K562 (cell line): Measurements from ENCODE around the gene JMY. TPM values are rescaled to one million over a fixed set of nuclear protein-coding genes. Genes with fewer than 3 reads are reported as not detected.
A peak's percentile ranks its signal among the peaks of the same experiment; 100 is the strongest.

Experiments
- DPF2 ChIP-seq: fragments of 450-650 bp; IDR thresholded peaks from 2 replicates; pipeline ENCODE4 v1.6.1; 2016
- EP400 ChIP-seq: fragments of 450-650 bp; IDR thresholded peaks from 2 replicates; pipeline ENCODE4 v1.6.1; 2017; ENCODE audit warnings: antibody characterized with exemption, mild to moderate bottlenecking, moderate library complexity
- GATAD2B ChIP-seq: fragments of 450-650 bp; IDR thresholded peaks from 2 replicates; pipeline ENCODE4 v1.6.1; 2017; ENCODE audit warnings: mild to moderate bottlenecking, borderline replicate concordance
- NBN ChIP-seq: fragments of 450-650 bp; IDR thresholded peaks from 2 replicates; pipeline ENCODE4 v1.6.1; 2016; ENCODE audit warnings: low read depth, mild to moderate bottlenecking
- NFRKB ChIP-seq: fragments of 450-650 bp; IDR thresholded peaks from 2 replicates; pipeline ENCODE4 v1.6.1; 2016; ENCODE audit warnings: low read depth
- NR4A1 ChIP-seq, 2 experiments: fragments of 250-450 bp in 1 of 2; fragments of 450-650 bp in 1 of 2; sonication (Bioruptor Pico) in 1 of 2; IDR thresholded peaks; 2 replicates each; pipeline versions ENCODE4 v1.4.0 to v1.6.1; 2016 to 2020; ENCODE audit warnings: mild to moderate bottlenecking in 2 of 2, missing compliant biosample characterization in 1 of 2, missing genetic modification characterization in 1 of 2, moderate library complexity in 1 of 2
- SMARCE1 ChIP-seq: fragments of 450-650 bp; IDR thresholded peaks from 2 replicates; pipeline ENCODE4 v1.7.1; 2016; ENCODE audit warnings: mild to moderate bottlenecking
- UBTF ChIP-seq, 2 experiments: IDR thresholded peaks; 2 replicates each; pipeline ENCODE4 v1.6.1; 2012; ENCODE audit warnings: improper control_type of control experiment in 2 of 2, low read depth in 2 of 2, low read length in 2 of 2, borderline replicate concordance in 1 of 2
- ZNF175 ChIP-seq: fragments of 200-800 bp; sonication (Bioruptor generic); IDR thresholded peaks from 2 replicates; pipeline ENCODE4 v1.6.1; 2016; ENCODE audit warnings: low read depth, mild to moderate bottlenecking, missing genetic modification characterization, missing compliant biosample characterization
- ZNF197 ChIP-seq: fragments of 200-800 bp; sonication (Bioruptor generic); IDR thresholded peaks from 2 replicates; pipeline ENCODE4 v1.6.1; 2016; ENCODE audit warnings: low read depth, missing genetic modification characterization, missing compliant biosample characterization
- polyA plus RNA-seq, 8 experiments: library from polyadenylated mRNA; depleted of rRNA in 4 of 8; stranded (reverse) in 5 of 8; unstranded in 3 of 8; fragments of >200 nt; fragmentation: Nextera tagmentation in 2 of 8; fragmentation: Illumina TruSeq in 1 of 8; extraction: Ambion mirVana in 2 of 8; extraction: Trizol in 1 of 8; gene quantifications; 2 replicates each; pipeline versions ENCODE4 v1.2.1 to v1.2.3, GENCODE V29; 2011 to 2014; ENCODE audit warnings: inconsistent platforms in 1 of 8, missing spikeins in 1 of 8
- total RNA-seq, 7 experiments: library from RNA; depleted of rRNA in 6 of 7; stranded (reverse); fragments of >200 nt in 6 of 7; fragmentation: Illumina TruSeq in 2 of 7; extraction: Trizol in 2 of 7; gene quantifications; 2 replicates each; pipeline versions ENCODE4 v1.2.1 to v1.2.3, GENCODE V29; 2011 to 2021; ENCODE audit warnings: low replicate concordance in 1 of 7
- TF ChIP-seq, protein P1 (sequence below): fragments of 450-650 bp; IDR thresholded peaks from 2 replicates; pipeline ENCODE4 v1.6.1; 2016; ENCODE audit warnings: mild to moderate bottlenecking, moderate library complexity

JMY gene
- total and polyA plus RNA-seq, 9 of the 15 experiments (the other 6 are each of a cell fraction or from before 2014, with no cell fraction given) = 1.1 to 5.5 (median 3.7) TPM

DNA sequence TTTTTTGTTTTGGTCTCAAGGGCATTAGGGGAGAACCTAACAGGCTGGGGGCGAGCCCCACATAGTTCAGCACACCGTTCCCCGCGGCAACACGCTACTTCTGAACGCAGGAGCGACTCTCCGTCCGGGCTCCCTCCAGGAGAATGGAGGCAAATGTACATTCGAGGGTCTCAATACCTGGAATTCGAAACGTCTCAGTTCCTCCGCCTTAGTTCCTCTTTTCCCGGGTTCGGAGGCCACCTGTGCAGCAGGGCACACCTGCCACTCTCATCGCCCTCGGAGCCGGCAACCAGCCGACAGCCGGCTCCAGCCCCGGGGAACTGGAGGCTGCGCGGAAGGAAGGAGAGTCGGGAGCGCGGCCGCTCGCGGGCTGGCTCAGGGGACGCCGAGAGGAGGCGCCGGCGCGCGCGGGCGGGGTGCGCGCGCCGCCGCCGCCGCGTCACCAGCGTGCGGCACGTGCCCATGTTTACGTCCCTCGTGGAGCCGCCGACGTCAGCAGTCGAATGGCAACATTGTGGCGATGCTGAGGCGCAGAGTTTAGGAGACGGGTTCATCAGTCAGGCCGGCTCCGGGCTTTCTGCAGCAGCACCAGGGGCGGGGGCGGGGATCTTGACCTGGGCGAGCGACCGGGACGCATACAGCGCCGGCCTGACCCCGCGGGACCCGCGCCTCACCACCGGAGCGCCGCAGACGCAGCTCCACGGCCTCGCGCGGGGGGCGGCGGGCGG is at the start of gene JMY (continued):
- TF ChIP-seq UBTF (IDR thresholded peaks at IDR 0.05; ENCODE audit: borderline replicate concordance in 1 of 2, low read depth in 2 of 2, low read length in 2 of 2) (peak; percentile 90 to 93; a peak in 3 of 4 replicates), NFRKB (peak; percentile 87), SMARCE1 (peak; percentile 49; the same call in 1 of the 2 replicates), ZNF197 (CRISPR knock-in tag) (0 out of 2 replicates have a peak, but pooled peaks have one; percentile 62), EP400 (peak; percentile 75), ZNF175 (CRISPR knock-in tag) (peak; percentile 58), DPF2 (0 out of 2 replicates have a peak, but pooled peaks have one; percentile 47), NBN (peak; percentile 52; the same call in 1 of the 2 replicates), NR4A1 (CRISPR knock-in tag; IDR thresholded peaks at IDR 0.05) (no peak), NR4A1 (tag; IDR thresholded peaks at IDR 0.05) (peak; percentile 44; the same call in 1 of the 2 replicates), GATAD2B (peak; percentile 8; the same call in 1 of the 2 replicates)
- TF ChIP-seq, protein P1, sequence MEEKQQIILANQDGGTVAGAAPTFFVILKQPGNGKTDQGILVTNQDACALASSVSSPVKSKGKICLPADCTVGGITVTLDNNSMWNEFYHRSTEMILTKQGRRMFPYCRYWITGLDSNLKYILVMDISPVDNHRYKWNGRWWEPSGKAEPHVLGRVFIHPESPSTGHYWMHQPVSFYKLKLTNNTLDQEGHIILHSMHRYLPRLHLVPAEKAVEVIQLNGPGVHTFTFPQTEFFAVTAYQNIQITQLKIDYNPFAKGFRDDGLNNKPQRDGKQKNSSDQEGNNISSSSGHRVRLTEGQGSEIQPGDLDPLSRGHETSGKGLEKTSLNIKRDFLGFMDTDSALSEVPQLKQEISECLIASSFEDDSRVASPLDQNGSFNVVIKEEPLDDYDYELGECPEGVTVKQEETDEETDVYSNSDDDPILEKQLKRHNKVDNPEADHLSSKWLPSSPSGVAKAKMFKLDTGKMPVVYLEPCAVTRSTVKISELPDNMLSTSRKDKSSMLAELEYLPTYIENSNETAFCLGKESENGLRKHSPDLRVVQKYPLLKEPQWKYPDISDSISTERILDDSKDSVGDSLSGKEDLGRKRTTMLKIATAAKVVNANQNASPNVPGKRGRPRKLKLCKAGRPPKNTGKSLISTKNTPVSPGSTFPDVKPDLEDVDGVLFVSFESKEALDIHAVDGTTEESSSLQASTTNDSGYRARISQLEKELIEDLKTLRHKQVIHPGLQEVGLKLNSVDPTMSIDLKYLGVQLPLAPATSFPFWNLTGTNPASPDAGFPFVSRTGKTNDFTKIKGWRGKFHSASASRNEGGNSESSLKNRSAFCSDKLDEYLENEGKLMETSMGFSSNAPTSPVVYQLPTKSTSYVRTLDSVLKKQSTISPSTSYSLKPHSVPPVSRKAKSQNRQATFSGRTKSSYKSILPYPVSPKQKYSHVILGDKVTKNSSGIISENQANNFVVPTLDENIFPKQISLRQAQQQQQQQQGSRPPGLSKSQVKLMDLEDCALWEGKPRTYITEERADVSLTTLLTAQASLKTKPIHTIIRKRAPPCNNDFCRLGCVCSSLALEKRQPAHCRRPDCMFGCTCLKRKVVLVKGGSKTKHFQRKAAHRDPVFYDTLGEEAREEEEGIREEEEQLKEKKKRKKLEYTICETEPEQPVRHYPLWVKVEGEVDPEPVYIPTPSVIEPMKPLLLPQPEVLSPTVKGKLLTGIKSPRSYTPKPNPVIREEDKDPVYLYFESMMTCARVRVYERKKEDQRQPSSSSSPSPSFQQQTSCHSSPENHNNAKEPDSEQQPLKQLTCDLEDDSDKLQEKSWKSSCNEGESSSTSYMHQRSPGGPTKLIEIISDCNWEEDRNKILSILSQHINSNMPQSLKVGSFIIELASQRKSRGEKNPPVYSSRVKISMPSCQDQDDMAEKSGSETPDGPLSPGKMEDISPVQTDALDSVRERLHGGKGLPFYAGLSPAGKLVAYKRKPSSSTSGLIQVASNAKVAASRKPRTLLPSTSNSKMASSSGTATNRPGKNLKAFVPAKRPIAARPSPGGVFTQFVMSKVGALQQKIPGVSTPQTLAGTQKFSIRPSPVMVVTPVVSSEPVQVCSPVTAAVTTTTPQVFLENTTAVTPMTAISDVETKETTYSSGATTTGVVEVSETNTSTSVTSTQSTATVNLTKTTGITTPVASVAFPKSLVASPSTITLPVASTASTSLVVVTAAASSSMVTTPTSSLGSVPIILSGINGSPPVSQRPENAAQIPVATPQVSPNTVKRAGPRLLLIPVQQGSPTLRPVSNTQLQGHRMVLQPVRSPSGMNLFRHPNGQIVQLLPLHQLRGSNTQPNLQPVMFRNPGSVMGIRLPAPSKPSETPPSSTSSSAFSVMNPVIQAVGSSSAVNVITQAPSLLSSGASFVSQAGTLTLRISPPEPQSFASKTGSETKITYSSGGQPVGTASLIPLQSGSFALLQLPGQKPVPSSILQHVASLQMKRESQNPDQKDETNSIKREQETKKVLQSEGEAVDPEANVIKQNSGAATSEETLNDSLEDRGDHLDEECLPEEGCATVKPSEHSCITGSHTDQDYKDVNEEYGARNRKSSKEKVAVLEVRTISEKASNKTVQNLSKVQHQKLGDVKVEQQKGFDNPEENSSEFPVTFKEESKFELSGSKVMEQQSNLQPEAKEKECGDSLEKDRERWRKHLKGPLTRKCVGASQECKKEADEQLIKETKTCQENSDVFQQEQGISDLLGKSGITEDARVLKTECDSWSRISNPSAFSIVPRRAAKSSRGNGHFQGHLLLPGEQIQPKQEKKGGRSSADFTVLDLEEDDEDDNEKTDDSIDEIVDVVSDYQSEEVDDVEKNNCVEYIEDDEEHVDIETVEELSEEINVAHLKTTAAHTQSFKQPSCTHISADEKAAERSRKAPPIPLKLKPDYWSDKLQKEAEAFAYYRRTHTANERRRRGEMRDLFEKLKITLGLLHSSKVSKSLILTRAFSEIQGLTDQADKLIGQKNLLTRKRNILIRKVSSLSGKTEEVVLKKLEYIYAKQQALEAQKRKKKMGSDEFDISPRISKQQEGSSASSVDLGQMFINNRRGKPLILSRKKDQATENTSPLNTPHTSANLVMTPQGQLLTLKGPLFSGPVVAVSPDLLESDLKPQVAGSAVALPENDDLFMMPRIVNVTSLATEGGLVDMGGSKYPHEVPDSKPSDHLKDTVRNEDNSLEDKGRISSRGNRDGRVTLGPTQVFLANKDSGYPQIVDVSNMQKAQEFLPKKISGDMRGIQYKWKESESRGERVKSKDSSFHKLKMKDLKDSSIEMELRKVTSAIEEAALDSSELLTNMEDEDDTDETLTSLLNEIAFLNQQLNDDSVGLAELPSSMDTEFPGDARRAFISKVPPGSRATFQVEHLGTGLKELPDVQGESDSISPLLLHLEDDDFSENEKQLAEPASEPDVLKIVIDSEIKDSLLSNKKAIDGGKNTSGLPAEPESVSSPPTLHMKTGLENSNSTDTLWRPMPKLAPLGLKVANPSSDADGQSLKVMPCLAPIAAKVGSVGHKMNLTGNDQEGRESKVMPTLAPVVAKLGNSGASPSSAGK = peak; percentile 85
